ENCODE results near the gene HSPA9.

The HSPA9 gene

DNA sequence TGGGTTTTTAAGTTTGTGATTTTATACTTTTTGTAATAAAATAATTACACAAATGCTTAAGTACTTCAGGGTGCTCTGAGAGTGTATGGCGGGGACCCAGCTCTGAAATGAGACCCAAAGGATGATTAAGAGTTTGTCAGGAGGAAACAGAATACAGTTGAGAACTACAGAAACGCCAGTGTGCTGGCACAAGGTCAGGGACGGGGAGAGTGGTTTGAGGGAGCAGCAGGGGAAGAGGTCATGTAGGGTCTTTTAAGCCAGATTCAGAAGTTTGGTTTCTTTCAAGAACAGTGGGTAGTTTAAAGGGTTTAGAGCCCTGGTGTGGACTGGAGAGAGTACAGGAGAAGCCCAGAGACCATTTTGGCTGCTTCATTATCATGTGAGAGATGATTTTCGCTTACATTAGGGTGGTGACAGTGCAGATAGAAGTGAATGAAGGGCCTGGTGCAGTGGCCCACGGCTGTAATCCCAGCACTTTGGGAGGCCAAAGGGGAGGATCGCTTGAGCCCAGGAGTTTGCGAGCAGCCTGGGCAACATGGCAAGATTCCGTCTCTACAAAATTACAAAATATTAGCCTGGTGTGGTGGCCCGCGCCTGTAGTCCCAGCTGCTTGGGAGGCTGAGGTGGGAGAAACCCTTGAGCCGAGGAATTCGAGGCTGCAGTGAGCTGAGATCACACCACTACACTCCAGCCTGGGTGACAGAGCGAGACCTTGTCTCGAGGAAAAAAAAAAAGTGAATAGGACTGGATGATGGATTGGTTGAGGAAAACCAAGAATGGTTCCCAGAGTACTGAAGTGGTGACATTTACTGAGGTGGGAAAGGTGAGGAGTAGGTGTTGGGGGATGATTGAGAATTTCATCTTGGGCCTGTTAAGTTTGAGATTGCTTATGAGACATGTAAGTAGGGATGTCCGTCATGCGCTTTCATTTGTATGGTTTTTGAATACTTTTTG lies 30.7 kb downstream of the HSPA9 start:
- Histone ChIP-seq H3K9me3 (ENCODE audit: control insufficient read depth in 2 of 2, low read length in 2 of 2) (no peaks in the 10 kb centered on the region), H3K4me3 (ENCODE audit: low read length in 2 of 2) (peak overlapping the region; percentile 87 to 98), H3K27me3 (ENCODE audit: control insufficient read depth in 2 of 2, insufficient read depth in 2 of 2, low read length in 2 of 2) (no peaks in the 10 kb centered on the region), H3K4me1 (ENCODE audit: control insufficient read depth in 2 of 2, insufficient read depth in 2 of 2, low read length in 2 of 2) (peaks cover 21 to 28% of the 10 kb centered on the region in 2 donors), H3K36me3 (ENCODE audit: control insufficient read depth in 2 of 2, insufficient read depth in 2 of 2, low read length in 2 of 2) (peaks cover 4% of the 10 kb centered on the region in 2 donors), H3K27ac (ENCODE audit: low read depth in 2 of 2, low read length in 2 of 2) (peak overlapping the region; percentile 96 to 100), H3K9ac (ENCODE audit: low read depth in 1 of 2, low read length in 2 of 2) (peak overlapping the region; percentile 97 to 100)

GRCh38 chr5:138543730-138544104 lies 31.5 kb downstream of the HSPA9 start:
- H3K9ac ChIP-seq (ENCODE audit: low read depth in 1 of 2, low read length in 2 of 2), result peak overlapping the region; percentile 97 to 100
- peaks cover 26 to 31% of the 10 kb centered on the region in 2 donors for H3K4me1 ChIP-seq (ENCODE audit: control insufficient read depth in 2 of 2, insufficient read depth in 2 of 2, low read length in 2 of 2)
- H3K27me3 ChIP-seq (ENCODE audit: control insufficient read depth in 2 of 2, insufficient read depth in 2 of 2, low read length in 2 of 2), result no peaks in the 10 kb centered on the region
- H3K36me3 ChIP-seq (ENCODE audit: control insufficient read depth in 2 of 2, insufficient read depth in 2 of 2, low read length in 2 of 2), result peaks cover 6 to 10% of the 10 kb centered on the region in 2 donors
- no peaks in the 10 kb centered on the region for H3K9me3 ChIP-seq (ENCODE audit: control insufficient read depth in 2 of 2, low read length in 2 of 2)
- peak overlapping the region; percentile 87 to 98 for H3K4me3 ChIP-seq (ENCODE audit: low read length in 2 of 2)
- H3K27ac ChIP-seq (ENCODE audit: low read depth in 2 of 2, low read length in 2 of 2), result peak overlapping the region; percentile 96 to 100

GRCh38 chr5:138542956-138543729 lies 32.1 kb downstream of the HSPA9 start, which contains the start of gene ETF1:
TSS of gene ETF1 (minus strand) at chr5:138543236. CDS start at chr5:138542918, 318 bp downstream.
- H3K9me3 ChIP-seq (ENCODE audit: control insufficient read depth in 2 of 2, low read length in 2 of 2), result no peaks in the 10 kb centered on the region
- H3K27me3 ChIP-seq (ENCODE audit: control insufficient read depth in 2 of 2, insufficient read depth in 2 of 2, low read length in 2 of 2), result no peaks in the 10 kb centered on the region
- H3K36me3 ChIP-seq (ENCODE audit: control insufficient read depth in 2 of 2, insufficient read depth in 2 of 2, low read length in 2 of 2), result peaks cover 6 to 10% of the 10 kb centered on the region in 2 donors
- peak within 1 kb of the TSS; percentile 96 to 100 for H3K27ac ChIP-seq (ENCODE audit: low read depth in 2 of 2, low read length in 2 of 2)
- peaks cover 26 to 31% of the 10 kb centered on the region in 2 donors for H3K4me1 ChIP-seq (ENCODE audit: control insufficient read depth in 2 of 2, insufficient read depth in 2 of 2, low read length in 2 of 2)
- peak within 1 kb of the TSS; percentile 97 to 100 for H3K9ac ChIP-seq (ENCODE audit: low read depth in 1 of 2, low read length in 2 of 2)
- H3K4me3 ChIP-seq (ENCODE audit: low read length in 2 of 2), result peak within 1 kb of the TSS; percentile 87 to 98

DNA sequence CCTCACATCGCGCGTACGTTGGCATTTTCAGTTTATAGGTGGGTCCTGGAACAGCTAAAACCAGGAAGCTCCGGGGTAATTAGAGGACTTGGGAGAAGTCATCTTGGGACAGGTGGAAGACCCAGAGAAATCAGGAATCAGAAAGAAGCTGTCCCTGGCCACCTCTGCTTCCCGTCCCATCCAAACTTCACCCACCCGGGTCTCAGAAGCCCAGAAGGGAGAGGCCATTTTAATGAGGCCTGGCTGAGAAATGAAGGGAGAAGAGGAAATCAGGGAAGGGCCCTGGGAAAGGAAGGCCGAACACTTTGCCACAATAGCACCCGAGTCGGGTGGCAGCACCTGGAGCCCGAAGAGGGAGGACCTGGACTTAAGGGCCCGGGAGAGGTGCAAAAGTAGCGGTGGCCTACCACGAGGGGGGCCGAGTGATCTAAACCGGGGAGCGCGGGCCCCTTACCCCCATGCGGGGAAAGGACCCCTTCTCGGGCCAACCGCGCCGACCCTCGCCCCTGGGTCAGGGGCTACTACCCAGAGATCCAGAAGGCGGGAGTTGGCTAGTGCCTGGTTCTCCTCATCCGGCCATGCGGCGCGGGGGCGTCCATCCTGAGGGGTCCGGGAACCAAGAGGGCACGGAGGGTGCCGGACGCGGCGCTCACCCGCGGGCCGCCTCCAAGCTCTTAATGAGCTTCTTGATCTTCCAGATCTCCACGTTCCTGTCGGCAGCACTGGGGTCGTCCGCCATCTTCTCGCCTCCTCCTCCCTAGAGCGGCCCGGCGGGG lies 32.8 kb downstream of the HSPA9 start:
- Histone ChIP-seq H3K36me3 (ENCODE audit: control insufficient read depth in 2 of 2, insufficient read depth in 2 of 2, low read length in 2 of 2) (peaks cover 6 to 10% of the 10 kb centered on the region in 2 donors), H3K27ac (ENCODE audit: low read depth in 2 of 2, low read length in 2 of 2) (peak overlapping the region; percentile 96 to 100), H3K4me3 (ENCODE audit: low read length in 2 of 2) (peak overlapping the region; percentile 74 to 89), H3K27me3 (ENCODE audit: control insufficient read depth in 2 of 2, insufficient read depth in 2 of 2, low read length in 2 of 2) (no peaks in the 10 kb centered on the region), H3K9ac (ENCODE audit: low read depth in 1 of 2, low read length in 2 of 2) (peak overlapping the region; percentile 95 to 97), H3K4me1 (ENCODE audit: control insufficient read depth in 2 of 2, insufficient read depth in 2 of 2, low read length in 2 of 2) (peaks cover 26 to 31% of the 10 kb centered on the region in 2 donors), H3K9me3 (ENCODE audit: control insufficient read depth in 2 of 2, low read length in 2 of 2) (no peaks in the 10 kb centered on the region)

DNA sequence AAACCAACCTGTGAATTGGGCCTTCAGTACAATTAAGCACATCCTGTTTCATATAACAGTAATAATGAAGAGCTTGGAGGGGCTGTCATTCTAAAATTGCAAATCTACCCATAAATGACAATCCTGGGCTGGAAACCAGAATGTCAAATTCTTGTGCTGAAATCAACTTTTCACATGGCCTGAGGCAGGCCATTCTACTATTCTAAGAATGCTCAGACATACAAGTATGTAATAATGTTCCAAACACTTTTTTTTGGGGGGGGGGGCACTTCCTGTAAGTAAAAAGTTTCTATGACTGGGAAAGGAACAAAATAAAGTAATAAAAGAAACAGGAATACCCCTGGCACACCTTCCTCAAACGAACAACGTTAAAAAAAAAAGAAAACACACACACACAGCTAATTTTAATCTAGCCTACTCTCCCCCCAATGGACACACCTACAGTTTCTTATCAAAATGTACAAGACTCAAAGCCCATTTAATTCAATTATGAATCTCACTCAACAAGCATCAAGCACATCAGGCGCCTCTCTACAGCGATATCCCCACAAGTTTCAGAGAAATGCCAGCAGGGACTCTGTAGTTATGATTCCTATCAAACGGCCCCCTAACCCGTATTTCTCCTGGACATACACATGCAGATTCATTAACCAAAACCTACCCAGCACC lies 33.6 kb downstream of the HSPA9 start:
- peaks cover 26 to 31% of the 10 kb centered on the region in 2 donors for H3K4me1 ChIP-seq (ENCODE audit: control insufficient read depth in 2 of 2, insufficient read depth in 2 of 2, low read length in 2 of 2)
- peak overlapping the region; percentile 96 to 100 for H3K27ac ChIP-seq (ENCODE audit: low read depth in 2 of 2, low read length in 2 of 2)
- H3K9me3 ChIP-seq (ENCODE audit: control insufficient read depth in 2 of 2, low read length in 2 of 2), result no peaks in the 10 kb centered on the region
- H3K27me3 ChIP-seq (ENCODE audit: control insufficient read depth in 2 of 2, insufficient read depth in 2 of 2, low read length in 2 of 2), result no peaks in the 10 kb centered on the region
- H3K9ac ChIP-seq (ENCODE audit: low read depth in 1 of 2, low read length in 2 of 2), result peak overlapping the region; percentile 95 to 97
- H3K36me3 ChIP-seq (ENCODE audit: control insufficient read depth in 2 of 2, insufficient read depth in 2 of 2, low read length in 2 of 2), result peaks cover 6 to 10% of the 10 kb centered on the region in 2 donors
- peak overlapping the region; percentile 74 to 89 for H3K4me3 ChIP-seq (ENCODE audit: low read length in 2 of 2)

GRCh38 chr5:138539791-138540190 lies 35.4 kb downstream of the HSPA9 start:
- Histone ChIP-seq H3K27ac (ENCODE audit: low read depth in 2 of 2, low read length in 2 of 2) (no peak overlapping the region), H3K9ac (ENCODE audit: low read depth in 1 of 2, low read length in 2 of 2) (no peak overlapping the region), H3K4me1 (ENCODE audit: control insufficient read depth in 2 of 2, insufficient read depth in 2 of 2, low read length in 2 of 2) (peaks cover 22% of the 10 kb centered on the region in 2 donors), H3K27me3 (ENCODE audit: control insufficient read depth in 2 of 2, insufficient read depth in 2 of 2, low read length in 2 of 2) (no peaks in the 10 kb centered on the region), H3K9me3 (ENCODE audit: control insufficient read depth in 2 of 2, low read length in 2 of 2) (no peaks in the 10 kb centered on the region), H3K4me3 (ENCODE audit: low read length in 2 of 2) (no peak overlapping the region), H3K36me3 (ENCODE audit: control insufficient read depth in 2 of 2, insufficient read depth in 2 of 2, low read length in 2 of 2) (peaks cover 6 to 12% of the 10 kb centered on the region in 2 donors)

GRCh38 chr5:138538943-138539627 lies 36.1 kb downstream of the HSPA9 start:
- H3K27me3 ChIP-seq (ENCODE audit: control insufficient read depth in 2 of 2, insufficient read depth in 2 of 2, low read length in 2 of 2), result no peaks in the 10 kb centered on the region
- H3K36me3 ChIP-seq (ENCODE audit: control insufficient read depth in 2 of 2, insufficient read depth in 2 of 2, low read length in 2 of 2), result peaks cover 6 to 12% of the 10 kb centered on the region in 2 donors
- no peak overlapping the region for H3K9ac ChIP-seq (ENCODE audit: low read depth in 1 of 2, low read length in 2 of 2)
- no peak overlapping the region for H3K4me3 ChIP-seq (ENCODE audit: low read length in 2 of 2)
- H3K9me3 ChIP-seq (ENCODE audit: control insufficient read depth in 2 of 2, low read length in 2 of 2), result no peaks in the 10 kb centered on the region
- H3K4me1 ChIP-seq (ENCODE audit: control insufficient read depth in 2 of 2, insufficient read depth in 2 of 2, low read length in 2 of 2), result peaks cover 15% of the 10 kb centered on the region in 2 donors
- H3K27ac ChIP-seq (ENCODE audit: low read depth in 2 of 2, low read length in 2 of 2), result no peak overlapping the region

GRCh38 chr5:138536665-138537315 lies 38.4 kb downstream of the HSPA9 start:
- H3K27ac ChIP-seq (ENCODE audit: low read depth in 2 of 2, low read length in 2 of 2), result no peak overlapping the region
- H3K4me1 ChIP-seq (ENCODE audit: control insufficient read depth in 2 of 2, insufficient read depth in 2 of 2, low read length in 2 of 2), result peaks cover 11 to 12% of the 10 kb centered on the region in 2 donors

More at GRCh38 chr5:138536665-138537315, 38.4 kb downstream of the HSPA9 start:
- no peak overlapping the region for H3K4me3 ChIP-seq (ENCODE audit: low read length in 2 of 2)
- no peaks in the 10 kb centered on the region for H3K9me3 ChIP-seq (ENCODE audit: control insufficient read depth in 2 of 2, low read length in 2 of 2)
- H3K36me3 ChIP-seq (ENCODE audit: control insufficient read depth in 2 of 2, insufficient read depth in 2 of 2, low read length in 2 of 2), result peaks cover 6 to 12% of the 10 kb centered on the region in 2 donors
- H3K9ac ChIP-seq (ENCODE audit: low read depth in 1 of 2, low read length in 2 of 2), result no peak overlapping the region
- H3K27me3 ChIP-seq (ENCODE audit: control insufficient read depth in 2 of 2, insufficient read depth in 2 of 2, low read length in 2 of 2), result no peaks in the 10 kb centered on the region
